ENCODE results near the gene RTL1. TPM values are rescaled to one million over a fixed set of nuclear protein-coding genes. Genes with fewer than 3 reads are reported as not detected.

The RTL1 gene
- total RNA-seq, 6 experiments from 2014 or later: not detected

DNA sequence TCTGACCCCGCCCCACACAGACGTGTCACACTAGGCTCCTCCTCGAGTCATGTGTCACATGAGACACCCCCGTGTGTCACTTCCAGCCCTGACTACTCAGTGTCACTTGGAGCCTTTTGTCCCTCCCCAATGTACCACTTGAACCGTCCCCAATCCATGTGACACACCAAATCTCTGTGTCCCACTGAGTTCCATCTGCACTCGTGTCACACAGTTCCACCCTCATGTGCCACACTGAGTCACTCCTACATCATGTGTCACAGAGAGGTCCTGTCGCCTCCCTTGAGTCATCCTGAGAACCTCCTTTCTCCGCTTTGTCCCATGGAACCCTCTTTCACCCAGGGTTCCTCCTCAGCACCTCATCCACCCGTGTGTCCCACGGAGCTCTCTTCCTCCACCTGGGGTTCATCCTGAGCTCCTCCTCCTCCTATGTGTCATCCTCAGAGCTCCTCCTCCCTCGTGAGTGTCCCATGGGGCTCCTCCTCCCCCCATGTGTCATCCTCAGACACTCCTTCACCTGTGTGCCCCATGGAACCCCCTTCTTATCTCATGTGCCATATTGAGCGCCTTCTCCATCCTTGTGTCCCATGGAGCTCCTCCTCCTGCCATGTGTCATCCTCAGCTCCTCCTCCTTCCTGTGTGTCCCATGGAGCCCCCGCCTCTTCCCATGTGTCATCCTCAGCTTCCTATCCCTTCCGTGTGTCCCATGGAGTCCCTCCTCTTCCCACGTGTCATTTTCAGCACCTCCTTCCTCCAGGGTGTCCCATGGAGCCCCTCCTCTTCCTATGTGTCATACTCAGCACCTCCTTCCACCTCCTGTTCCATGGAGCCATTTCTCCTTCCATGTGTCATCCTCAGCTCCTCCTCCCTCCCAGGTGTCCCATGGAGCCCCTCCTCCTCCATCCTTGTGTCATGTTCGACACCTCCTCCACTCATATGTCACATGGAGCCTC is 32.0 kb downstream of the RTL1 start:
- H3K36me3 Mint-ChIP-seq (ENCODE audit: low read depth): peaks cover 30% of the 10 kb centered on the region
- DNase-seq: peak; percentile 78
- H3K4me3 Mint-ChIP-seq: no peak overlapping the region; the same call in 1 of the 2 replicates
- H3K27me3 Mint-ChIP-seq (ENCODE audit: insufficient read depth): peaks cover 14% of the 10 kb centered on the region
- H3K9me3 Mint-ChIP-seq: peaks cover 24% of the 10 kb centered on the region
- peak overlapping the region; percentile 88 for H3K27ac Mint-ChIP-seq
- H3K4me1 Mint-ChIP-seq (ENCODE audit: low read depth): peaks cover 29% of the 10 kb centered on the region
- TF ChIP-seq, protein P1, sequence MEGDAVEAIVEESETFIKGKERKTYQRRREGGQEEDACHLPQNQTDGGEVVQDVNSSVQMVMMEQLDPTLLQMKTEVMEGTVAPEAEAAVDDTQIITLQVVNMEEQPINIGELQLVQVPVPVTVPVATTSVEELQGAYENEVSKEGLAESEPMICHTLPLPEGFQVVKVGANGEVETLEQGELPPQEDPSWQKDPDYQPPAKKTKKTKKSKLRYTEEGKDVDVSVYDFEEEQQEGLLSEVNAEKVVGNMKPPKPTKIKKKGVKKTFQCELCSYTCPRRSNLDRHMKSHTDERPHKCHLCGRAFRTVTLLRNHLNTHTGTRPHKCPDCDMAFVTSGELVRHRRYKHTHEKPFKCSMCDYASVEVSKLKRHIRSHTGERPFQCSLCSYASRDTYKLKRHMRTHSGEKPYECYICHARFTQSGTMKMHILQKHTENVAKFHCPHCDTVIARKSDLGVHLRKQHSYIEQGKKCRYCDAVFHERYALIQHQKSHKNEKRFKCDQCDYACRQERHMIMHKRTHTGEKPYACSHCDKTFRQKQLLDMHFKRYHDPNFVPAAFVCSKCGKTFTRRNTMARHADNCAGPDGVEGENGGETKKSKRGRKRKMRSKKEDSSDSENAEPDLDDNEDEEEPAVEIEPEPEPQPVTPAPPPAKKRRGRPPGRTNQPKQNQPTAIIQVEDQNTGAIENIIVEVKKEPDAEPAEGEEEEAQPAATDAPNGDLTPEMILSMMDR (IDR thresholded peaks at IDR 0.05): no peak

DNA sequence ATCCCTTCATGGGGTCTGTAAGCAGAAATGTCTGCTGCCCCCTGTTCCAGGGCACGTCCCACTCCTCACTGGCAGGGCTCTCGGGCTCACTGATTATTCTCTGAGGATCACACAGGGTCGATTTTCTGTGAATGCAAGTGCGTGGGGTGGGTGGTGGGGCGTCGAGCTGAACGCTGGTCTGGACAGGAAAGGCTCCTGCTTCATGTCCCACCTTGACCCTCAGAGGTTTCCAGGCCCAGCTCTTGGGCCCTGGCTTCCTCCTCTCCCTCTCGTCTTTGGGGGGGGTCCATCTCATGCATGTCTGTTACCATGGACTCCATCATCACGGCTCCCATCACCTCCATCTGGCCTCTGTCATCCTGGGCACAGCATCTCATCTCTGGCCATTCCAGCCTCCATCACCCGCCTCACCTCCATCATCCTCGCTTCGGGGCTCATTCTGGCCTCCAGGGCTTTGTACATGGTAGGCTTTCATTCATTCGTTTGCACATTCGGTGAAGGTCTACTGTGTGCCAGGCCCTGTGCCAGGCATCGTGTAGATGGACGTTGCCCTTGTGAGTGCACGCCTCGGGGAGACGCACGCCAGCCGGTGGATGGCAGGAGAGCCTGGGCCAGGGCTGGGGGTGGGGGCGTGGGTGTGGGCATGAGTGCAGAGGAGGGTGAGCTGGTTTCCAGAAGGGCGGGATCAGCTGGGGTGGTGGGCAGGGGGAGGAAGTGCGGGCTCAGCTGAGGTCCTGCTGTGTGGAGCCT is 34.7 kb downstream of the RTL1 start:
- H3K36me3 Mint-ChIP-seq (ENCODE audit: low read depth): peaks cover 33% of the 10 kb centered on the region
- DNase-seq: no peak
- peak overlapping the region; percentile 63; the same call in 1 of the 2 replicates for H3K27ac Mint-ChIP-seq
- H3K4me3 Mint-ChIP-seq: no peak overlapping the region
- H3K27me3 Mint-ChIP-seq (ENCODE audit: insufficient read depth): peaks cover 18% of the 10 kb centered on the region
- TF ChIP-seq, protein P1 (IDR thresholded peaks at IDR 0.05): no peak
- peaks cover 24% of the 10 kb centered on the region for H3K9me3 Mint-ChIP-seq
- peaks cover 48% of the 10 kb centered on the region for H3K4me1 Mint-ChIP-seq (ENCODE audit: low read depth)

DNA sequence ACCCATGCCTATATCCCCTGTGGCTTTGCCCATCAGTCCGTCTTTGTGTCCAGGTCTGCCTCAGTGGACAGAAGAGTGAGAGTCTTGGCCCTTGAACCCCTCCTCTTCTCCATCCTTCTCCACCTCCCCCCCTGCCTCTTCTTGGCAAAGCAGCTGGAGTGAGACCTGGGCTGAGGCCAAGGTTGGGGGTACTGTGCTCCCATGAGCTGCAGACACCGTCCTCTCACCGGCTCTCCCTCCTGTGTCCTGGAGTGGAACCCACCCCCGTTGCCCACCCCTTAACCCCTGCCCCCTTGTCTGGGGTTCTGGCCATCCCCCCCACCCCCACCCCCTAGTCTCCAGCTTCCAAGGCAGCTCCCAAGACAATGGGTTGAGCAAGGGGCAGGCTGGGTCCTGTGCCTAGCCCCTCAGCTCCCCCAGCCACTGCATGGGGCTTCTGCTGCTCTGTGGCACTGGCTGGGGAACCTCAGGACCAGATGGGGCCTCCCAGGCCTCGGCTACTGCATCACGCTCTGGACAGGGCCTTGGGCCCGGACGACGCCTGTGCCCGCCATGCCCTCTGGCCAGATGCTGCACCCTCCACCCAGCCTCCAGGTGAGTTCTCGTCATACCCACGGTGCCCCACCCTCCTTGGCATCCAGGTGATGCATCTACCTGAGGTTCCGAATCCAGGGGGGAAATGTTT is 35.7 kb downstream of the RTL1 start:
- H3K4me3 Mint-ChIP-seq: no peak overlapping the region
- TF ChIP-seq, protein P1 (IDR thresholded peaks at IDR 0.05): no peak
- peaks cover 25% of the 10 kb centered on the region for H3K36me3 Mint-ChIP-seq (ENCODE audit: low read depth)
- H3K27ac Mint-ChIP-seq: no peak overlapping the region; the same call in 1 of the 2 replicates
- peaks cover 14% of the 10 kb centered on the region for H3K9me3 Mint-ChIP-seq
- DNase-seq: no peak
- peaks cover 20% of the 10 kb centered on the region for H3K27me3 Mint-ChIP-seq (ENCODE audit: insufficient read depth)
- peaks cover 44% of the 10 kb centered on the region for H3K4me1 Mint-ChIP-seq (ENCODE audit: low read depth)

- H3K27me3 Mint-ChIP-seq (ENCODE audit: insufficient read depth): peaks cover 19% of the 10 kb centered on the region
- DNase-seq: no peak
- H3K36me3 Mint-ChIP-seq (ENCODE audit: low read depth): peaks cover 22% of the 10 kb centered on the region
- no peak overlapping the region; the same call in none of the 2 replicates for H3K27ac Mint-ChIP-seq
- peaks cover 43% of the 10 kb centered on the region for H3K4me1 Mint-ChIP-seq (ENCODE audit: low read depth)
- H3K9me3 Mint-ChIP-seq: peaks cover 6% of the 10 kb centered on the region
- H3K4me3 Mint-ChIP-seq: no peak overlapping the region
- TF ChIP-seq, protein P1 (IDR thresholded peaks at IDR 0.05): no peak
These were observed 36.6 kb downstream of the RTL1 start for GRCh38 chr14:100866666-100867630.
